H1 (cell line): Measurements from ENCODE around the gene KLHDC7B. TPM values are rescaled to one million over a fixed set of nuclear protein-coding genes. Genes with fewer than 3 reads are reported as not detected.

ENCODE experiments used
- USF2 ChIP-seq: IDR thresholded peaks from 2 replicates; pipeline ENCODE4 v1.6.1; 2011; ENCODE audit warnings: low read length, improper control_type of control experiment
- polyA plus RNA-seq, 7 experiments: library from polyadenylated mRNA; depleted of rRNA in 3 of 7; stranded (reverse) in 5 of 7; unstranded in 2 of 7; fragments of >200 nt in 5 of 7; fragments of 200-250 nt in 2 of 7; gene quantifications; 1 replicate in 5 of 7; 2 replicates in 1 of 7; 4 replicates in 1 of 7; pipeline versions ENCODE4 v1.2.1 to v1.2.3, GENCODE V29; 2011 to 2013; ENCODE audit warnings: missing spikeins in 2 of 7, mixed read lengths in 2 of 7
- total RNA-seq: library from RNA; stranded (reverse); fragmentation: NEBNext Ultra II Directional; extraction: Animal tissue kit (Norgen Biotek cat#: 25700); gene quantifications from 2 replicates; pipeline ENCODE4 v1.2.1, GENCODE V29; 2021

Gene KLHDC7B
- total and polyA plus RNA-seq, 2 of the 8 experiments (the other 6 are each of a cell fraction or from before 2014, with no cell fraction given), result not detected

- TF ChIP-seq USF2, result no peak
Measured at GRCh38 chr22:50547263-50547985, 1.7 kb downstream of the KLHDC7B start (continued).
